Measurements from ENCODE around the gene MAP3K1. TPM values are rescaled to one million over a fixed set of nuclear protein-coding genes. Genes with fewer than 3 reads are reported as not detected.

The MAP3K1 gene
- total RNA-seq, 1 donor from 2014 or later, result 33.1 TPM

- Histone ChIP-seq H3K9me3 (no peaks in the 10 kb centered on the region), H3K27ac (no peak overlapping the region), H3K4me1 (peaks cover 73% of the 10 kb centered on the region), H3K4me3 (no peak overlapping the region), H3K36me3 (no peaks in the 10 kb centered on the region), H3K27me3 (no peaks in the 10 kb centered on the region)
- TF ChIP-seq CTCF (IDR thresholded peaks at IDR 0.05) (no peak), POLR2AphosphoS5 (IDR thresholded peaks at IDR 0.05; ENCODE audit: insufficient read depth in 1 of 2, low read depth in 1 of 2) (no peak), POLR2A (IDR thresholded peaks at IDR 0.05) (no peak)
- intact Hi-C loops (cut with DNase I), result no loop called here
- no peak for DNase-seq (ENCODE audit: extremely low spot score in 2 of 2)
Observed at GRCh38 chr5:56851258-56851941, 36.1 kb downstream of the MAP3K1 start.

- TF ChIP-seq POLR2A (IDR thresholded peaks at IDR 0.05) (no peak), CTCF (IDR thresholded peaks at IDR 0.05) (no peak), POLR2AphosphoS5 (IDR thresholded peaks at IDR 0.05; ENCODE audit: insufficient read depth in 1 of 2, low read depth in 1 of 2) (no peak)
- no peak overlapping the region for H3K27ac ChIP-seq
- no peaks in the 10 kb centered on the region for H3K9me3 ChIP-seq
- no peaks in the 10 kb centered on the region for H3K27me3 ChIP-seq
- H3K4me1 ChIP-seq, result peaks cover 65% of the 10 kb centered on the region
- no peaks in the 10 kb centered on the region for H3K36me3 ChIP-seq
- no peak for DNase-seq (ENCODE audit: extremely low spot score in 2 of 2)
- H3K4me3 ChIP-seq, result no peak overlapping the region
- intact Hi-C loops (cut with DNase I), result no loop called here
Observed at GRCh38 chr5:56852228-56853000, 37.1 kb downstream of the MAP3K1 start.

- intact Hi-C loops (cut with DNase I), result no loop called here
- no peak overlapping the region for H3K27ac ChIP-seq
Observed at GRCh38 chr5:56853698-56854097, 38.3 kb downstream of the MAP3K1 start.

GRCh38 chr5:56854920-56855319, 39.6 kb downstream of the MAP3K1 start:
- H3K4me1 ChIP-seq, result peaks cover 50% of the 10 kb centered on the region
- H3K27ac ChIP-seq, result no peak overlapping the region
- peaks cover 0 to 5% of the 10 kb centered on the region in 2 donors for H3K36me3 ChIP-seq
- intact Hi-C loops (cut with DNase I), result no loop called here
- DNase-seq (ENCODE audit: extremely low spot score in 2 of 2), result no peak
- no peaks in the 10 kb centered on the region for H3K9me3 ChIP-seq
- no peaks in the 10 kb centered on the region for H3K27me3 ChIP-seq
- TF ChIP-seq POLR2AphosphoS5 (IDR thresholded peaks at IDR 0.05; ENCODE audit: insufficient read depth in 1 of 2, low read depth in 1 of 2) (no peak), POLR2A (IDR thresholded peaks at IDR 0.05) (no peak), CTCF (IDR thresholded peaks at IDR 0.05) (no peak)
- H3K4me3 ChIP-seq, result no peak overlapping the region

More at GRCh38 chr5:56853698-56854097, 38.3 kb downstream of the MAP3K1 start:
- no peaks in the 10 kb centered on the region for H3K27me3 ChIP-seq
- no peak overlapping the region for H3K4me3 ChIP-seq
- no peaks in the 10 kb centered on the region for H3K36me3 ChIP-seq
- DNase-seq (ENCODE audit: extremely low spot score in 2 of 2), result no peak
- H3K4me1 ChIP-seq, result peaks cover 61% of the 10 kb centered on the region
- no peaks in the 10 kb centered on the region for H3K9me3 ChIP-seq
- no peak for TF ChIP-seq CTCF (IDR thresholded peaks at IDR 0.05)
- TF ChIP-seq POLR2AphosphoS5 (IDR thresholded peaks at IDR 0.05; ENCODE audit: insufficient read depth in 1 of 2, low read depth in 1 of 2), result no peak
- TF ChIP-seq POLR2A (IDR thresholded peaks at IDR 0.05), result no peak

All from vagina (tissue), 2 donors.